Fibroblast of villous mesenchyme (primary cell): ENCODE measurements around the gene STAC3. TPM values are rescaled to one million over a fixed set of nuclear protein-coding genes. Genes with fewer than 3 reads are reported as not detected.

Source experiments
- DNase-seq: peaks from one replicate; pipeline ENCODE4 v3.0.0-alpha.2; 2010; ENCODE audit warnings: low read depth
- H3K4me3 ChIP-seq: 2 replicates; pipeline ENCODE4 v1.5.1; 2011; ENCODE audit warnings: low read depth, mild to moderate bottlenecking, low read length
- CTCF ChIP-seq: IDR thresholded peaks from 2 replicates; pipeline ENCODE4 v1.5.1; 2012; ENCODE audit warnings: low read depth, mild to moderate bottlenecking, low read length; ENCODE audit not compliant: insufficient read depth
- total RNA-seq: library from RNA; depleted of rRNA; stranded (reverse); fragments of >200 nt; gene quantifications from 2 replicates; pipeline ENCODE4 v1.2.3, GENCODE V29; 2012

The STAC3 gene
- total RNA-seq, 1 donor, result 1.3 TPM

GRCh38 chr12:57231276-57232021, 19.5 kb downstream of the STAC3 start:
- no peak for TF ChIP-seq CTCF
- DNase-seq, result no peak
- H3K4me3 ChIP-seq, result peak overlapping the region; percentile 75

- H3K4me3 ChIP-seq, result peak overlapping the region; percentile 75
These were observed 20.4 kb downstream of the STAC3 start for GRCh38 chr12:57230381-57231155.

GRCh38 chr12:57229634-57230380, 21.2 kb downstream of the STAC3 start, which contains the start of gene SHMT2:
Gene SHMT2, plus strand, starts transcription at chr12:57229711. Its CDS starts 68 bp downstream, at chr12:57229779.
- TF ChIP-seq CTCF, result no peak
- H3K4me3 ChIP-seq, result peak within 1 kb of the TSS; percentile 75
- peak; percentile 97 for DNase-seq

More at GRCh38 chr12:57230381-57231155, 20.4 kb downstream of the STAC3 start:
- DNase-seq, result peak; percentile 31
- no peak for TF ChIP-seq CTCF

GRCh38 chr12:57229046-57229633, 21.8 kb downstream of the STAC3 start:
- H3K4me3 ChIP-seq, result peak overlapping the region; percentile 75
- peak; percentile 13 for DNase-seq
- peak; percentile 3 for TF ChIP-seq CTCF

- H3K4me3 ChIP-seq, result peak overlapping the region; percentile 12
- DNase-seq, result no peak
- TF ChIP-seq CTCF, result no peak
These were observed 23.5 kb downstream of the STAC3 start for GRCh38 chr12:57227315-57228115.
